Heart left ventricle (tissue), 16 donors: ENCODE data around the gene FAM240A. TPM values are rescaled to one million over a fixed set of nuclear protein-coding genes. Genes with fewer than 3 reads are reported as not detected.

Experiments
- ATAC-seq, 4 donors: fragments of 200-7000 bp; cut with Tn5 transposase; one replicate each; pipeline ENCODE4 v1.9.1; 2020 to 2022; ENCODE audit warnings: moderate library complexity in 4 of 4, mild to moderate bottlenecking in 3 of 4, moderate number of reproducible peaks in 1 of 4
- DNase-seq, 5 donors: peaks; one replicate each; pipeline ENCODE4 v3.0.0-alpha.2; 2020
- H3K27ac ChIP-seq, 12 donors: fragments of 200-600 bp; sonication (generic) in 4 of 12; one replicate each; pipeline versions ENCODE4 v1.5.0 to v1.8.0; 2016 to 2022; ENCODE audit warnings: mild to moderate bottlenecking in 2 of 12
- H3K27me3 ChIP-seq, 9 donors: fragments of 200-600 bp; sonication (generic) in 2 of 9; one replicate each; pipeline versions ENCODE4 v1.5.1 to v1.8.0; 2016 to 2022; ENCODE audit warnings: mild to moderate bottlenecking in 3 of 9
- H3K36me3 ChIP-seq, 9 donors: fragments of 200-600 bp; sonication (generic) in 2 of 9; one replicate each; pipeline versions ENCODE4 v1.5.0 to v1.8.0; 2018 to 2022; ENCODE audit warnings: mild to moderate bottlenecking in 2 of 9
- H3K4me1 ChIP-seq, 12 donors: fragments of 200-600 bp; sonication (generic) in 4 of 12; one replicate each; pipeline versions ENCODE4 v1.5.0 to v1.8.0; 2016 to 2022; ENCODE audit warnings: mild to moderate bottlenecking in 3 of 12
- H3K4me3 ChIP-seq, 12 donors: fragments of 200-600 bp; sonication (generic) in 4 of 12; one replicate each; pipeline versions ENCODE4 v1.5.0 to v1.8.0; 2017 to 2022; ENCODE audit warnings: mild to moderate bottlenecking in 9 of 12, moderate library complexity in 4 of 12
- H3K9me3 ChIP-seq, 12 donors: fragments of 200-600 bp; sonication (generic) in 4 of 12; one replicate each; pipeline versions ENCODE4 v1.5.0 to v1.8.0; 2016 to 2022; ENCODE audit warnings: mild to moderate bottlenecking in 1 of 12
- POLR2A ChIP-seq, 2 donors: fragments of 450-650 bp; IDR thresholded peaks; one replicate each; pipeline ENCODE4 v1.6.1; 2017; ENCODE audit warnings: antibody characterized with exemption in 2 of 2, mild to moderate bottlenecking in 2 of 2, moderate library complexity in 2 of 2
- WGBS, 4 donors: extraction: QIAGEN DNeasy Blood & Tissue Kit in 2 of 4; methylation state at CpG; one replicate each; pipeline versions ENCODE4 v1.1.5 to v1.1.7; 2013 to 2018; 5-methylcytosine and 5-hydroxymethylcytosine counted together
- intact Hi-C, 10 donors: fragments of 100-400 bp; cut with DNase I; formaldehyde crosslinking; loops; one replicate each; pipeline versions ENCODE4 v1.11.1 to v1.14.2; 2022
- polyA plus RNA-seq, 2 donors: library from polyadenylated mRNA; stranded (reverse); fragments of 200-250 nt; gene quantifications; one replicate each; pipeline ENCODE4 v1.2.3, GENCODE V29; 2013
- total RNA-seq, 9 donors: library from RNA; depleted of rRNA in 2 of 9; stranded (reverse); fragments of >200 nt in 2 of 9; fragmentation: NEBNext Ultra II Directional in 3 of 9; extraction: Animal tissue kit (Norgen Biotek cat#: 25700) in 3 of 9; gene quantifications; one replicate each; pipeline versions ENCODE4 v1.1.0 to v1.2.4, GENCODE V29; 2016 to 2023
- TF ChIP-seq, protein P1 (sequence below), 12 donors: fragments of 200-600 bp; sonication (generic) in 4 of 12; IDR thresholded peaks; one replicate each; pipeline versions ENCODE4 v1.5.0 to v1.8.0; 2018 to 2022; ENCODE audit warnings: antibody characterized with exemption in 12 of 12, mild to moderate bottlenecking in 5 of 12
- donor health status: ischemic (EF 13 %, LVEDD 7.1; RV severe dilation, severe dysfunction).
- donor health status: healthy with polysubstance abuse.
- donor health status: DM: no; HTN: yes; CAD: no.
- donor health status: DM: no; HTN: no; CAD: no.
- donor health status: ischemic (EF 25% LVEDD 6.9; RV normal size, moderate dysfunction).
- donor health status: ischemic (EF 25% LVEDD 5.7; RV mildly dilated, moderate dysfunction).
- donor health status: healthy.
- donor health status: DM: yes; HTN: yes; CAD: no.
- donor health status: ischemic (EF 35%, LVEDD 5.7; RV mildly dilated, moderate dysfunction).
- donor health status: nonischemic (EF 11% LVEDD 7.7; RV severe dilation, severe dysfunction).
- donor health status: DM: yes; HTN: yes; CAD: no.
- donor health status: PGD.
- donor health status: ischemic (EF 29% LVEDD 5.4; RV normal size, mild dysfunction).
- donor health status: nonischemic (EF 23%, LVEDD 6.1; RV moderate dilation, normal function).

Gene FAM240A
- total and polyA plus RNA-seq, 11 donors = not detected

DNA sequence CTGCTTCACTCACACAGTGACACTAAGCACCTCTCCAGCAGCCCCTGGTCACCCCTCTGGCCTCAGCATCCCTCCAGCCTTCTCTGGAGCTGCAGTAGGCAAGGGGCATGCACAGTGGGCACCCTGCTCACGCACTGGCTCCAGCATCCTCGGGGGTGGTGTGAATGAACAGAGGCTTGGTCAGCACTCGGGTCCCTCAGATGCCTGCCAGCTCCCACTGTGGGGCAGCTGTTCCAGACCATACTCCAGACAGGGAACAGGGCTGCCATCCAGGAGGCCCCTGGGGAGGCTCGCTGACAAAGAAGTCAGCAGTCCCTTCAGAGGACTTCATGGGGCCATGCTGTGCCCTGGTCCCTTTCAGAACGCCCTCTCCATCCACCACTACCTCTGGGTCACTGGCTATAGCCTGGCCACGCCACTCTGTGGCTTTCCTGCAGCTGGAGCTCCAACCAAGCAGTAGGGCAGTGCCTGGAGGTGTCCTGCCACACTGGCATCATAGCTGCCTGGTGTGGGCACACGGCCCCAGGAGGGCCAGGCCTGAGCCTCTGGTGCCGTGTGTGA is 54.8 kb downstream of the FAM240A start:
- H3K9me3 ChIP-seq = no peaks in the 10 kb centered on the region
- TF ChIP-seq, protein P1, sequence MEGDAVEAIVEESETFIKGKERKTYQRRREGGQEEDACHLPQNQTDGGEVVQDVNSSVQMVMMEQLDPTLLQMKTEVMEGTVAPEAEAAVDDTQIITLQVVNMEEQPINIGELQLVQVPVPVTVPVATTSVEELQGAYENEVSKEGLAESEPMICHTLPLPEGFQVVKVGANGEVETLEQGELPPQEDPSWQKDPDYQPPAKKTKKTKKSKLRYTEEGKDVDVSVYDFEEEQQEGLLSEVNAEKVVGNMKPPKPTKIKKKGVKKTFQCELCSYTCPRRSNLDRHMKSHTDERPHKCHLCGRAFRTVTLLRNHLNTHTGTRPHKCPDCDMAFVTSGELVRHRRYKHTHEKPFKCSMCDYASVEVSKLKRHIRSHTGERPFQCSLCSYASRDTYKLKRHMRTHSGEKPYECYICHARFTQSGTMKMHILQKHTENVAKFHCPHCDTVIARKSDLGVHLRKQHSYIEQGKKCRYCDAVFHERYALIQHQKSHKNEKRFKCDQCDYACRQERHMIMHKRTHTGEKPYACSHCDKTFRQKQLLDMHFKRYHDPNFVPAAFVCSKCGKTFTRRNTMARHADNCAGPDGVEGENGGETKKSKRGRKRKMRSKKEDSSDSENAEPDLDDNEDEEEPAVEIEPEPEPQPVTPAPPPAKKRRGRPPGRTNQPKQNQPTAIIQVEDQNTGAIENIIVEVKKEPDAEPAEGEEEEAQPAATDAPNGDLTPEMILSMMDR (IDR thresholded peaks at IDR 0.05) = no peak
- 80 to 95% (median 86%) methylated on average over 4 to 8 of the region's 8 CpGs for WGBS, 4 donors
- H3K27ac ChIP-seq = peak overlapping the region in 11 of 12 donors; percentile 6 to 93 (median 67)
- ATAC-seq (peak; percentile 0), DNase-seq (peak in 4 of 5 donors; percentile 11 to 60 (median 26))
- H3K4me1 ChIP-seq = peaks cover 0 to 60% (median 35%) of the 10 kb centered on the region in 12 donors
- intact Hi-C loops = loop anchor here in 1 of 10 donors (5.0 to 10.0 kb wide), 2 partner anchors 102 to 195 kb away; partner anchors contain the start of genes LRRC2 and MYL3
- no peak overlapping the region for H3K4me3 ChIP-seq
- peaks cover 0 to 19% (median 1%) of the 10 kb centered on the region in 9 donors for H3K36me3 ChIP-seq
- H3K27me3 ChIP-seq = no peaks in the 10 kb centered on the region

DNA sequence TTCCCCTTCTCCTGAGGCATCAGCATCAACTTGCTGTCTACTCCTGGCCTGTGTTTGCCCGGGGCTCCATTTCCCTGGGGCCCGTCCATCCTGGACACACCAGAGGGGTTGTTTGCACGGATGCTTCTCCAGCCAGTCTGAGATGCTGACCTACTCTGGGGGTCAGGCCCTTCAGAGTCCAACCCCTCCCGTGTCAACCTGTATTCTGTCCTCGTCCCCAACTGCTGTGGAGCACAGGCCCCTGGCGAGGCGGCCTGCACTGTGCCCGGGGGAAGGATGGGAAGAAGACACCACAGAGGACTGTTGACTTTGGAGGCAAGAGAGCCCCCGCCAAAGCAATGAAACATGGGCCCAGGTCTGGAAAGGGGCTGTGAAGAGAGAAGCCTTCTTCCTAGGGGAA is 55.3 kb downstream of the FAM240A start:
- H3K36me3 ChIP-seq = peaks cover 0 to 23% (median 6%) of the 10 kb centered on the region in 9 donors
- H3K9me3 ChIP-seq = no peaks in the 10 kb centered on the region
- H3K27me3 ChIP-seq = no peaks in the 10 kb centered on the region
- H3K4me3 ChIP-seq = no peak overlapping the region
- WGBS, 4 donors = 86 to 92% (median 90%) methylated on average over 9 of the region's 9 CpGs
- peaks cover 0 to 55% (median 34%) of the 10 kb centered on the region in 12 donors for H3K4me1 ChIP-seq
- no peak for TF ChIP-seq POLR2A (IDR thresholded peaks at IDR 0.05)
- TF ChIP-seq, protein P1 (IDR thresholded peaks at IDR 0.05) = no peak
- no peak for ATAC-seq
- peak overlapping the region in 8 of 12 donors; percentile 47 to 93 (median 77) for H3K27ac ChIP-seq
- DNase-seq = peak in 3 of 5 donors; percentile 8 to 49 (median 19)
- intact Hi-C loops = loop anchor here in 1 of 10 donors (5.0 to 10.0 kb wide), 2 partner anchors 103 to 195 kb away; partner anchors contain the start of genes LRRC2 and MYL3

DNA sequence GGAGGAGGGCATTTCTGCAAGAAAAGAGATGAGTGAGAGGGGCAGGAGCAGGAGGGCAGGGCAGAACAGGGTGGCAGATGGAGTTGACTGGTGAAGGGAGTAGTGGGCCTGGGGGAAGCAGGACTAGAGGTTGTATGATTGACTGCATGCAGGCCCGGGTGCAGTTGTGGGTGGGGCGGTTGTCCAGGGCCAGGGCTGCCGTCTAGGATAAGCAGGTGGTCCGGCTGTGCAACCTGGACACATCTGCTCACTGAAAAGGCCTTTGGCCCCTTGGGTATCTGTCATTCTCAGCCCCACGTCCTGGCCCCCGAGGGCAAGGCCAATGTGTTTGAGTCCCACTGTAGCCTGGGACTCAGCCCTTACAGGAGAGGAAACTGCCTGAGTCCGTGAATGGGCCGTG is 55.8 kb downstream of the FAM240A start:
- no peak overlapping the region for H3K4me3 ChIP-seq
- ATAC-seq (no peak), DNase-seq (peak in 4 of 5 donors; percentile 5 to 48 (median 22))
- intact Hi-C loops = loop anchor here in 1 of 10 donors (5.0 to 10.0 kb wide), 2 partner anchors 103 to 194 kb away; partner anchors contain the start of genes LRRC2 and MYL3
- H3K27me3 ChIP-seq = no peaks in the 10 kb centered on the region
- TF ChIP-seq, protein P1 (IDR thresholded peaks at IDR 0.05) = no peak
- no peak for TF ChIP-seq POLR2A (IDR thresholded peaks at IDR 0.05)
- peak overlapping the region in 1 of 12 donors; percentile 90 for H3K27ac ChIP-seq
- peaks cover 0 to 28% (median 11%) of the 10 kb centered on the region in 9 donors for H3K36me3 ChIP-seq
- no peaks in the 10 kb centered on the region for H3K9me3 ChIP-seq
- peaks cover 0 to 50% (median 33%) of the 10 kb centered on the region in 12 donors for H3K4me1 ChIP-seq
- 54 to 67% (median 62%) methylated on average over 5 to 8 of the region's 8 CpGs for WGBS, 4 donors

DNA sequence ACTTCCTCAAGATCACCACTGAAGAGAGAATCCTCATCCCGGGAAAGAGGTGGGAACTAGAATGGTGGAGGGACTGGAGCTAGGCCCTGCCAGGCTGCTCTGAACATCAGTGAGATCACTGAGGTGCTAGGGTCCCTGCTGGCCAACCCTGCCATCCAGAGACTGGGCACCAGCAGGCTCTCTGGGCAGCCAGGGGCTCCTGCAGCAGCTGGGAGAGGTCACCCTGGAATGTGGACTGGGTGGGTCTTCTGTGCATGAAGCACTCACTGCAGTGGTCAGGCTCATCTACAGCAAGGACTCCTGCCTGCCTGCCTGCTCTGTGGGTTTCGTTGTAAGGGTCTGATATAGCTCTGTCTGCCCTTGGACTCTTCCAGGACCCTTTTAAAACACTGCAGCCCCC is 56.3 kb downstream of the FAM240A start:
- DNase-seq (peak in 4 of 5 donors; percentile 6 to 28 (median 20)), ATAC-seq (no peak)
- Histone ChIP-seq H3K27ac (peak overlapping the region in 1 of 12 donors; percentile 90), H3K9me3 (no peaks in the 10 kb centered on the region), H3K4me1 (peaks cover 0 to 46% (median 29%) of the 10 kb centered on the region in 12 donors), H3K36me3 (peaks cover 0 to 33% (median 16%) of the 10 kb centered on the region in 9 donors), H3K27me3 (no peaks in the 10 kb centered on the region), H3K4me3 (no peak overlapping the region)
- TF ChIP-seq POLR2A (IDR thresholded peaks at IDR 0.05) = no peak
- TF ChIP-seq, protein P1 (IDR thresholded peaks at IDR 0.05) = no peak
- WGBS, 4 donors = 73 to 83% (median 76%) methylated on average over 2 of the region's 2 CpGs
- intact Hi-C loops = loop anchor here in 1 of 10 donors (5.0 to 10.0 kb wide), 2 partner anchors 104 to 194 kb away; partner anchors contain the start of genes LRRC2 and MYL3
